Measurements from ENCODE around the gene CDH5.

The CDH5 gene

DNA sequence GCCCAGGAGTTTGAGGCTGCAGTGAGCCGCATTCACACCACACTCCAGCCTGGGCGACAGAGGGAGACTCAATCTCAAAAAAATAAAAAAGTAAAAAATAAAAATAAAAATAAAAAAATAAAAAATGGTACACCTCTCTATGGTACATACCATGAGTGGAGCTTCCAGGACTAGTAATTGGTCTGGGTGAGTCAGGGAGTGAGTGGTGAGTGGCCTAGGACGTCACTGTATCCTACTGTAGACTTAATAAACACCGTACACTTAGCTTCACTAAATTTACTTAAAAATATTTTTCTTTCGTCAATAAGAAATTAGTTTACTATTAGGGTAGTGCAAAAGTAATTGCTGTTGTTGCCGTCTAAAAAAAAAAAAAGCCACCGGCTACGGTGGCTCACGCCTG is 9.0 kb downstream of the CDH5 start:
- DNase-seq = no peak

DNA sequence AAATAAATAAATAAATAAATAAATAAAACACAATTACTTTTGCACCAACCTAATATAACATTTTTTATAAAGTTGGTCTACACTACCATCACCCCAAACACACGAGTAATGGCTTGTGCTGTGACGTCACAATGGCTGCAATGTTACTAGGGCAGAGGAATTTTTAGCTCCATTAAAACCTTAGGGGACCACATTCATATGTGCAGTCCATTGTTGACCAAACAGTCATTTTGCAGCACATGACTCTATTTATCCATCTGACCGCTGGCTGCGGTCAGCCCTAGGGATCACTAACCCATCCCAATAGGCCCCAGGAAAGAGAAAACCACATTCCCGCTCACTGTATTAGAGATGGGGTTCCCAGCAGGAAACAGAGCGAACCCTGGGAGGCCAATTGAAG is 9.6 kb downstream of the CDH5 start:
- DNase-seq = no peak

DNA sequence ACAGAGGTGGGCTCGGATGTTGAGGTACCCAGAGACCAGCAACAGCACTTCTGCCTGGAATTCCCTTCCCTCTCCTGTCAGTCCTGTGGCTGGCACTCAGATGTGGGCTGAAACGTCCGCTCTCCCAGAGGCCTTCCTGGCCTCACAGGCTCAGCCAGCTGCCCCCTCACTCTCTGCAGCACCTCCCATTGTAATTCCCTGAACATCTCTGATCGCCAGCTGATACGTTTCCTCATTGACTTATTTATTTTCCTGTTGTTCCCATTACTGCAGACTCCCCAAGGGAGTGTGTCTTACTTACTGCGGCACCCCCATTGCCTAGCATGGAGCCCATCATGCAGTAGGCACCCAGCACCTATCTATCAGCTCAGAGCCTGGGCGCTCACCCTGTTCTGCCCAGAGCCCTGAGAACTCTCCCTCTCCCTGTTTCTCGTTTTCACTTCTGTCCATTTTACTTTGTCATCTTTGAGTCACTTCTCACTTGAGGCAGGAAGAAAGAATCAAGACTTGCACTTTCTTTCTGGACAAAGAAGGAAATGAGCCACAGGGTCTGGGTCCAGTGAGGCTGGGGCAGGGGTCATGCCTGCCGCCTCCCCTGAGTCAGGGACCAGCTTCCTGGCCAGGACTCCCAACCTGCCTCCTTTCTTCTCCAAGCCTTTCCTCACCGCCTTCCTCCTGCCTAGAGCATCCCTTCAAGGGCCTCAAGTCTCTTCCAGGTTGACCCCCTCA is 10.2 kb downstream of the CDH5 start:
- no peak for DNase-seq

GRCh38 chr16:66377324-66377723 is 10.8 kb downstream of the CDH5 start:
- DNase-seq = no peak

GRCh38 chr16:66378741-66379570 is 12.5 kb downstream of the CDH5 start:
- DNase-seq = no peak

- no peak for DNase-seq
Measured at GRCh38 chr16:66379571-66379941, 13.1 kb downstream of the CDH5 start.

DNA sequence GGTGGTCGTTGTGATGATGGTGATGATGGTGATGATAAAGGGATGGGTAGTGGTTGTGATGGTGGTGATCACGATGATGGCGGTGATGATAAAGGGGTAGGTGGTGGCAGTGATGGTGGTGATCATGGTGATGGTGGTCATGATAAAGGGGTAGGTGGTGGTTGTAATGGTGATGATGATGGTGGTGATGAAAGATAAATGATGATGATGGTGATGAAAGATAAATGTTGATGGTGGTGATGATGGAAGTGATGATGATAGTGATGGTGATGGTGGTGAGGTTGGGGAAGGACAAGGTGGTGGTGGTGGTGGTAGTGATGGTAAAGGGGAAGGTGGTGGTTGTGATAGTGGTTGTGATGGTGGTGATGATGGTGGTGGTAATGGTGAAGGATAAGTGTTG is 13.9 kb downstream of the CDH5 start:
- DNase-seq = no peak

DNA sequence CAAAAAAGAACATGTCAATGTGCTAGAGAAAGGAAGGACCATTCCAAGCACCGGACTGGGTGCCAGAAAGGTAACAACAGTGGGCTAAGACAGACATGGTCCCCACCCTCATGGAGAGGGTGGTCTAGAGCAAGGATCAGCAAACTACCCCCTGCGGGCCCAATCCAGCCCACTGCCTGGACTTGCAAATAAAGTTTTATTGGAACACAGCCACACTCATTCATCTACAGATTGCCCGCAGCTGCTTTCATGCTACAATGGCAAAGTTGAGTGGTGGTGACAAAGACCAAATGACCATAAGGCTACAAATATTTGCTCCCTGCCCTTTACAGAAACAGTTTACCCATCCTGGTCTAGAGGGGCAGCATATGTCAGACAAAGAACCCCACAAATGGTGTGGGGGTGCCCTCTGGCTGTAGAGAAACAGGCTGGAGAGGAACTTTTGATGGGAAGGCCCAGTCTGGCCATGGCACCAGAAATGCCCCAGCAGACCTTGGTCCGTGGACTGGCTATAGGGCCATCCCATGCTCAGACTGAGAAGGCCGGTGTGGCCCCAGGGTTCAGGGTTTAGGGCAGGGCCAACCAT is 15.2 kb downstream of the CDH5 start:
- DNase-seq = no peak

GRCh38 chr16:66382171-66382965 is 15.9 kb downstream of the CDH5 start:
- no peak for DNase-seq

- DNase-seq = no peak
Measured at GRCh38 chr16:66382966-66383299, 16.4 kb downstream of the CDH5 start.

DNA sequence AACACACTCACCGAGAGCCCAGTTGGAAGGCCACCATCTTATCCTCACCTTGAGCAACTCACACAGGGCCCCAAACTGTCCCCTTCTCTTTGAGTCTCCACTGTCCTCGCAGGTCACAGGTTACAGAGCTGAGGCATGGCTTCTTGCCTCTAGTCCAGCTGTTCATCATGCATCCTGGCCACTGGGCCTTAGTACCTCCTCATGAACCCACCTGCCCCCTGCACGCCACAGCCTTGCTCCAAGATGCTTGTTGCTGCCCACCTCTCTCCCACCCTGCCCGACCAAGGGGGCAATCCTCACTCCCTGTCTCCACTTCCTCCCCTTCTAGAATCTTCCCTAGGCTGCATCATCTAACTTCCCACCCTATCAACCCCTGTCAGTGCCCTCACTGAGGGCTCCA is 17.1 kb downstream of the CDH5 start:
- no peak for DNase-seq

- no peak for DNase-seq
Measured at GRCh38 chr16:66385415-66385814, 18.9 kb downstream of the CDH5 start.

GRCh38 chr16:66386629-66387622 is 20.4 kb downstream of the CDH5 start:
- no peak for DNase-seq

DNA sequence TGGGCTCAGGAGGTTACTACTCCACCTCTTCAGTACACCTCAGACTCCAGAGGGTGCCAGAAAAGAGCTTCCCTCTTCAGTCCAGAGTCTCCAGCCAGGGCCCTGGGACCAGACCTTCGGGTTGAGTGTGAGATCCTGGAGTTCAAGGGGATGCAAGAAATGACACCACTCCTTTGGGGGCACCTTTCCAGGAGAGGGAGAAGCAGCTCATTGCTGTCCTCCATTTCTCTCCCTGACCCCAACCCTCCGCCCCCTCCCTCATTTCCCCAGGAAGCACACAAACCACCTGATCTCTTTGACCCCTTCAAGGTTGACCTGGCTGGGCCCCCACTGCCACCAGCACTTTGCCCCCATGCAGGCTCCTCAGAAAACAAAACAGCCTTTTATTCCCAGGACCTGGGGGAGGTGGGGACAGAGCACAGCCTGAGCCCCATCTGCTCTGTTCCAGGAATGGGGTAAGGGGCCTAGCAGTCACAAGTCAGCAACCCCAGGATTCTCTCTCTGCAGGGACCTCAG is 21.4 kb downstream of the CDH5 start:
- DNase-seq = no peak

- no peak for DNase-seq
Measured at GRCh38 chr16:66388350-66389139, 22.1 kb downstream of the CDH5 start.

- DNase-seq = no peak
Measured at GRCh38 chr16:66389256-66390176, 23.0 kb downstream of the CDH5 start.

DNA sequence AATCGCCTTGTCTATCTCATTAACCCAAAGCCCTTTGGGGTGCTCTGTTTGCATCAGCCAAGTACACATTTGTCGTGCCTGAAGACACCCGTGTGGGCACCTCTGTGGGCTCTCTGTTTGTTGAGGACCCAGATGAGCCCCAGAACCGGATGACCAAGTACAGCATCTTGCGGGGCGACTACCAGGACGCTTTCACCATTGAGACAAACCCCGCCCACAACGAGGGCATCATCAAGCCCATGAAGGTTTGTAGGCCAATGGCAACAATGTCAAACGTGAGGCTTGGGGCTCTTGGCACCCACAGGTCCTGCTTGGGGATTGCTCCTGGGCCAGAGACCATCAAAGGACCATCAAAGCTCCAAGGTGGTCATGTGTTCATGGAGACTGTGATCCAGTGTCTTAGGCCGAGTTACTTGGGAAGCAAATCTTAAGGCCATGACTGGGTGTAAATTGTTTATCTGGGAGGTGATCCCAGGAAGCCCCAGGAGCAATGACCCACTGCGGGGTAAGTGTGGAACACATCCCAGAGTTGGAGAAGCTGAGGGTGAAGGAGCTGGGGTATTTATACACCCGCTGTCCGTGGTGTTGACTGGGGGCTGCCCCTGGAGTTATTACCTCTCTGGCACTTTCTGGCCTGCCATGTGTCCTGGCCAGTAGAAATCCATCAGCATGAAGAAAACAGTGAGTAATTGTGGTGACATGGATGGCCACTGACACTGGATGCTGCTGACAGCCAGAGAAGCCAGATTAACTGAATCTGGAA is 24.0 kb downstream of the CDH5 start:
- DNase-seq = no peak

DNA sequence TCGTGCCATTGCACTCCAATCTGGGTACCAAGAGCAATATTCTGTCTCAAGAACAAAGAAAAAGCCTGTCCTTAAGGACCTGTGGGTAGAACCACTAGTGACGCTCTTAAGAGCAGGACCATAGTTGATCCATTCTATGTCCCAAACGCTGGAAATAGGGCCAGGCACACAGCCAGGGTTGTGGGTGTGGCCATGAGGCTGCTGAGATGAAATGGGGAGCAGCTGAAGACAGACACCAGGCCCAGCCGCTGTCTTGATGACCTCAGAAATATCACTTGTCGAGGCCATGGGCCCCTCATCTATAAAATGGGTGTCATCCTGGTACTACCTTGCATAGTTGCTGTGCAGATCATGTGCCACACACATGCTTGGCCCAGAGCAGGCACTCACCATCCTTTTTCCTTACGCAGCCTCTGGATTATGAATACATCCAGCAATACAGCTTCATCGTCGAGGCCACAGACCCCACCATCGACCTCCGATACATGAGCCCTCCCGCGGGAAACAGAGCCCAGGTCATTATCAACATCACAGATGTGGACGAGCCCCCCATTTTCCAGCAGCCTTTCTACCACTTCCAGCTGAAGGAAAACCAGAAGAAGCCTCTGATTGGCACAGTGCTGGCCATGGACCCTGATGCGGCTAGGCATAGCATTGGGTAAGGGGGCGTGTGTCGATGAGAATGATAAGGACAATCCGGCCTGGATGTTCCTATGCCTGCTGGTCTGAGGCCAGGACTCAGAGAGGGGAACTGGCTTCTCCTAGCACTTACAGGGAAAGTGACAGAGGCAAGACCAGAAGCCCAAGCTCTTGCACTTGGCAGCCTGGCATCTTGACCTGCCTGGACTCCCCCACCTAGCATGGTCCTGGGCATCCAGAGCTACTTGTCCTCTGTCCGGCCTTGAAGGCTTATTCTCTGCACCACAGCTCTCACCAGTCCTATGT is 25.5 kb downstream of the CDH5 start:
- DNase-seq = no peak

Measured in CD4-positive, alpha-beta T cell treated with Interferon gamma for 1 hour (primary cell).